GM15510 (cell line): ENCODE data around the gene DYSF.

Experiments
- POLR2A ChIP-seq: IDR thresholded peaks from 3 replicates; pipeline ENCODE4 v1.6.1; 2011; ENCODE audit warnings: borderline replicate concordance; ENCODE audit not compliant: insufficient read length; ENCODE audit errors: extremely low read depth

The DYSF gene

DNA sequence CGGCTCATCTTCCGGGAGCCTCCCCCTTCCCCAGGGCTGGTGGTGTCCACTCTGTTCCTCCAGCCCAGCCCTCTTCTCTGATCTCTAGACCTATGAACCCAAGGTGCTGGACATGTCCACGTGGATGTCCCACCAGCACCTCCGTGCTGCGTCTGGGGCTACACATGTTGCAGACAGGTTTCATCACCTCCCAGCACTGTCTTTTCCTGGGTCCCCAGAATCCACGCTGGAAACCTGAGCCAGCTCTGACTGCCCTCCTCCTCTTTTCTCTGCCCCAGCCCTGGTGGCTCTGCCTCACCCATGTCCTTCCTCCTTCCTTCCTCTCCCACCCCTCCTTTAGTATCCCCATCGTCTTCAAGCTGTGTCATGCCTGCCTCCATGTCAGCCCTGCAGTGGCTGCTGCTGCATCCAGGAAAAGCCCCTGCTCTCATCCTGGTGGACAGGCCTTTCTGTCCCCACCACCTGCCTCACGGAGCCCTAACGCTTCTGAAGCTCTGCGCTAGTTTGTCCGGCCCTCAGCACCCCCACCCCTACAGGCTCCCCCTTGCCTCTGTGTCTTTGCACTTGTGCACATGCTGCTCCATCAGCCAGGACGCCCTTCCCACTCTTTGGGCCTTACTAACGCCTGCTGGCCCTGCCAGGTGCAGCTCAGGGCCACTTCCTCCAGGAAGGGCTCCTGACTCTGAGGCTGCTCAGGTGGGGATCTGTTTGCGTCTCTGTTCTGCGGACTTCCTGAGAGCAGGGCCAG lies 105.9 kb downstream of the DYSF start:
- TF ChIP-seq POLR2A: no peak

DNA sequence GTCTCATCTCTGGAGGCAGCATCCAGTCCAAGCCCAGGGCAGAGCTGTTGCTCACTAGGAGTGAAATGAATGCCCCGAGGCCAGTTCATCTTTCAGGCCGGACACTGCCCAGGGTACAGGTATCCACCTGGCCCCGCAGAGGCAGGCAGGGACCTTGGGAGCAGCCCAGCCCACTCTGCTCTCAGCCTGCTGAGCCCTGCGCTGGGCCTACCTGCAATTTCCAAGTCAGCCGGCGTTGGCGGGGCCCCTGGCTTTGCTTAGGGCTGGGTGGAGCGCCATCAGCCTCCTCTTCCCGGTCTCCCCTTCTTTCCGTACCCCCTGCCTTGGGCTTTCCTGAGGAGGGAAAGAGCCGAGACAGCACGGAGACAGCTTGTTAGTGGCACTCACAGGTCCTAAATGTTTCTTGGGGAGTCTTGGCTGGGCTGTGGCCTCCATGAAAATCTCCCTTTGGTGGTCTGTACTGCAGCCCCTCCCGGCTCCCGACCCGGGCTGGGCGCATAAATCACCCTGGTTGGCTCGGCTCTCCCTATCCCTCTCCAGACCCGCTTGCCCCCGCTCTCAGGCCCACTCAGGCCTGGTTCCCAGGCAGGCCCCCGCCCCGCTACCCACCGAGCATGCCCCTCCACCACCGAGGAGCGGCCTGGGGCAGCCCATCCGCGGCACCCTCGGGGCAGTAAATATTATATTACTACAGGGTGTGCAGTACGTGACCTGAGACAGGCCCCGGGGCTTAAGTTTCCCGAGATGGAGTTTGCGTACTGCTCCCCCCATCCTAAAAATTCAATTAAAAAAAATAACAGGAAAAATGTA lies 106.7 kb downstream of the DYSF start:
- no peak for TF ChIP-seq POLR2A

DNA sequence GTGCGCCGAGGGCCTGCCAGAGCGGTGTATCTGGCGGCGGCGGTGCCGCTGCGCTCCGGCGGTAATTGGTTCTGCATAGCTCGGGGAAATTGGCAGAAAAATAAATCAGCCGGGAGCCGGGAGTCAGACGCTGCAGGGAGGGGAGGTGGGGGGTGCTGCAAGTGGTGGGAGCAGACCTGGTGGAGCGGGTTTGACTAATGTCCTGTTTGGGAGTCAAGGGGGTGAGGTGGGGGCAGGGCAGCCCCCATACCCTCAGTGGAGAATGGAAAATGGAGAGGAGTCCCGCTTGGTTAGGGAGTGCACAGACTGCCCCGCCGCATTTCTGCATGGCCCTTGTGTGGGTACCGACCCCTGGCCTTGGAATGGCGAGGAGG lies 107.3 kb downstream of the DYSF start:
- no peak for TF ChIP-seq POLR2A

DNA sequence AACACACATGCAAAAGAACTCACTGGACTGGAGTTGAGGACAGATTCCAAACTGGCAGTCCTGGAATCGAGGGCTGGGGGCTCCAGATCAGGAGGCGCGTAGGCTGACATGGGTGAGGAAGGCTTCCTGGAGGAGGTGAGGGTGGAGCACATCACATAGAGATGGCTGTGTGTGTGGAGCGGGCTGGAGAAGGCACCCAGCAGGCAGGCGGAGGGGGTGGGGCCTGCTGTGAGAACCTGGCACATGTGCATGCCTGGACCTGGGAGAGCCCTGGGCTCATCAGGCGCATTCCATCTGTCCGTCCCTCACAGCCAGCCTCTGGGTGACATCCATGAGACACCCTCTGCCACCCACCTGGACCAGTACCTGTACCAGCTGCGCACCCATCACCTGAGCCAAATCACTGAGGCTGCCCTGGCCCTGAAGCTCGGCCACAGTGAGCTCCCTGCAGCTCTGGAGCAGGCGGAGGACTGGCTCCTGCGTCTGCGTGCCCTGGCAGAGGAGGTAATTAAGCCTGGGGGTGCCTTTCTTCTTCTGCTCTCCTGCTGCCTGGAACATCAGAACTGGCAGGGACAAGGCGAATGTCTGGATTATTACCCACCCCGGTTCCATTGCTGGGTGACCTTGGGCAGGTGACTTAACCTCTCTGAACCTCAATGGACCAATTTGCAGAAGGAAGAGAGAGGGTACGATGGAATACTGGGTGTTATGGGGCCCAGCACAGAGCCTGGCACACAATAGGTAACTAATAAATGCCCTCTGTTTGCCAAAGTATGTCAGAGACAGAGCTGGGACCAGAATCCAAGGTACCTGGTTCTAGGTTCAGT lies 108.3 kb downstream of the DYSF start:
- TF ChIP-seq POLR2A: no peak

DNA sequence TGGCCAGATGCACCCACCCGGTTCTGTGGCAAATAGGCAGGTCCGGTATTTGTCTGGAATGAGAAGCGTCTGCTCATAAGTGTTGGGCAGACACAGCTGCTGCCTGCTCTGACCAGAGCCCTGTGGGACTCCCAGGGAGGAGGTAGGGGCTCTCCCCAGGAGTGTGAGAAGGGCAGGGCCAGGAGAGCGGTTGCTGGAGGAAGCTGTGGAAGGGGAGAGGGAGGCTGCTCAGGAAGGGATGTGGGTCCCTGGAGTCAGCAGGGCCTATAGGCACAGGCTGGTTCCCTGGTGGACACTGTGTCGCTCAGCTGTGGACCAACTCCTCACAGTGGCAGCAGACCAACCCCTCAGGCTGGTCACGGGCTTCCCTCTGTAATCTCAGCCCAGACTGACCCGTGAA lies 109.2 kb downstream of the DYSF start:
- no peak for TF ChIP-seq POLR2A

DNA sequence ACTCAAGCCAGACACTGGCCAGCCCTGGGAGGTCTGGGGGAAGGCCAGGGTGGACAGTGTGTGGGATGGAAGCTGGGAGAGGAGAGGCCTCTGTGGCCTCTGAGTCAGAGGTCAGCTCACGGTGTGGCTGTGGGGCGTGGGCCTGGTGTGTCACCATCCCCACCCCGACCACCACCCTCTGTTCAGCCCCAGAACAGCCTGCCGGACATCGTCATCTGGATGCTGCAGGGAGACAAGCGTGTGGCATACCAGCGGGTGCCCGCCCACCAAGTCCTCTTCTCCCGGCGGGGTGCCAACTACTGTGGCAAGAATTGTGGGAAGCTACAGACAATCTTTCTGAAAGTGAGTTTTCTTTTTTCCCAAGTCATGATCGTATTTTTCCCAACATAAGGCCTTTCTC lies 110.5 kb downstream of the DYSF start:
- TF ChIP-seq POLR2A: no peak

DNA sequence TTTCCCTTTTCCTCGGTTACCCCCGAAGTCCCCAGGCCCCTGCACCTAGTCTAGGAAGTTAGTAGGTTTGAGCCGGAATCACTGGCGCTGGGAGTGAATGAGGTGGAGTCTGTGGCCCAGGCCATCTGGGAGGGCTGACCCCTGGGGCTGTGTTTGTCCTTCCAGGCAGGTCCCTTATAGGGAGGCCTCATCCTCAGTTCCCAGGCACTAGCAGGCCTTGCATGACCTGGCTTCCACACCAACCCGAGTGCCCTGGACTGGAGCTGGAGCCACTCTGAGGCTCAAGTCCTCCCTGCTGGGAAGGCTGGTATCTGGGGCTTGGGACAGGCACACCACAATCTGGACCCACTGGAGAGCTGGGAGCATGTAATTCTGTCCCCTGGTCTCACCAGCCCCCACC lies 111.0 kb downstream of the DYSF start:
- no peak for TF ChIP-seq POLR2A

DNA sequence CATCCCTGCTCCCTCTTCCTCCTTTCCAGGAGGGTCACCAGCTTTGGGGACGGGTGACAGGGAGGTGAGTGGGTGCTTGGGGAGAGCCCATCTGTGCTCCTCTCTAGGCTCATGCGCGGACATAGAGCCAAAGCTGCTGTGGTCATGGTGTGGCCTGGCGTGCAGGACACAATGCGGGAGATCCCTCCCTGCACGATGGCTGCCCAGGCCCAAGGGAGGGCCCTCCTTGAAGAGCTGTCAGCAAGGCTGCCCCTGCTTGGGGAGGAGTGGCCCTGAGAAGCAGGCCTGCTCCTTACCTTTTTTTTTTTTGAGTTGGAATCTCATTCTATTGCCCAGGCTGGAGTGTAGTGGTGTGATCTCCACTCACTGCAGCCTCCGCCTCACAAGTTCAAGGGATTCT lies 111.4 kb downstream of the DYSF start:
- no peak for TF ChIP-seq POLR2A

DNA sequence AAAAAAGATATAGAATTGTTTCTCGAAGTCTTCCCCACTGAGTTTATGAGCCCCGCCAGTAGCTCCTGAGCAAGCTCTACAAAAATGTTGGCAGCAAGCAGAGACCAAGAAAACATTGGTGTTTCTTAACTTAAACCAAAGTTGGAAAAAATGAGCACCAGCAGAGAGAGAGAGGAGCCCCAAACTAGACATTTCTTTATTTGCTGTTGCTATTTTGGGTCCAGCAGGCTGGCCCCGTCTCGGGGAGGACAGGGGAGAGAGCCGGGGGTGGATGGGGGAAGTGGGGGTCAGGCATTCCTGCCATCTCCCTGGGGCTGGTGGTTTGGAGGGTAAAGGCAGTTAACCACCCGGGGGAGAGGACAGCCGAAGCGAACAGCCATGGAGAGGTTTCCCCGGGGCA lies 113.0 kb downstream of the DYSF start:
- TF ChIP-seq POLR2A: no peak

DNA sequence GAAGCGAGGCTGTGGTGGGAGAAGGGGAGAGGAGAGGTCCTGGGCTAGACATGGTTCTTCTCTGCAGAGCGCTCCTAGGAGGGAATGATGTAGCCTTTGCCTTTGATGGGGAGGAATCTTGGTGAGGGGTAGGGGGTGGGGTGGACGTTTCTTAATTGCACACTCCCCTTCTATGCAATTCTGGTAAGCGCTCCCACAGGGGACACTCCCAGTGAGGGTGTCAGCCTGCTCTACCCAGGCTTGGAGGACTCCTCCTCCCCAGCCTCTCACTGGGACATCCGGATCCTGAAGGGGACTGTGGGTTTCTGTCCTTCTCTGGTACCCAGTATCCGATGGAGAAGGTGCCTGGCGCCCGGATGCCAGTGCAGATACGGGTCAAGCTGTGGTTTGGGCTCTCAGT lies 114.3 kb downstream of the DYSF start:
- no peak for TF ChIP-seq POLR2A

DNA sequence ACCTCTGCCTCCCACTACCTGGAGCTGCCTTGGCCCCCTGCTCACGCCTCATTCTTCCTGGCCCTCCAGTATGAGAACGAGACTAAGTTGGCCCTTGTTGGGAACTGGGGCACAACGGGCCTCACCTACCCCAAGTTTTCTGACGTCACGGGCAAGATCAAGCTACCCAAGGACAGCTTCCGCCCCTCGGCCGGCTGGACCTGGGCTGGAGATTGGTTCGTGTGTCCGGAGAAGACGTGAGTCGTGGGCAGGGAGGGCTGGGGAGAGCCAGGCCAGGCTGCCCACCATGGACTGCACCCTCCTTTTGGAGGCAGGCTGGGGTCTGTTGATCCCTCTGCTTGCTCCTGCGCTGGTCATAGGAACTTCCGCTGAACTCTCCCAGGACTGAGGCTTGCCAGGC lies 114.7 kb downstream of the DYSF start:
- TF ChIP-seq POLR2A: no peak

DNA sequence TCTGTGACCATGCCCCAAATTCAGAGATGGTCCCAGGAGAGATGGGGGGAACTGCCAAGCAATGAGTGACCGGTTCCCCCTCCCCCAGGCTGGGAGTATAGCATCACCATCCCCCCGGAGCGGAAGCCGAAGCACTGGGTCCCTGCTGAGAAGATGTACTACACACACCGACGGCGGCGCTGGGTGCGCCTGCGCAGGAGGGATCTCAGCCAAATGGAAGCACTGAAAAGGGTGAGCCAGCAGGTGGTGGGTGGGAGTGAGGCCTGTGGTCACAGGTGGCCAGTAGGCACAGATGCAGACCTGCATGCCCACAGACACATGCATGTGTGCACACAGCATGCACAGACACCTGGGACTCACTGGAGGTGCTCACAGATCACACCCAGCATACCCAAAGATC lies 117.2 kb downstream of the DYSF start:
- TF ChIP-seq POLR2A: no peak

DNA sequence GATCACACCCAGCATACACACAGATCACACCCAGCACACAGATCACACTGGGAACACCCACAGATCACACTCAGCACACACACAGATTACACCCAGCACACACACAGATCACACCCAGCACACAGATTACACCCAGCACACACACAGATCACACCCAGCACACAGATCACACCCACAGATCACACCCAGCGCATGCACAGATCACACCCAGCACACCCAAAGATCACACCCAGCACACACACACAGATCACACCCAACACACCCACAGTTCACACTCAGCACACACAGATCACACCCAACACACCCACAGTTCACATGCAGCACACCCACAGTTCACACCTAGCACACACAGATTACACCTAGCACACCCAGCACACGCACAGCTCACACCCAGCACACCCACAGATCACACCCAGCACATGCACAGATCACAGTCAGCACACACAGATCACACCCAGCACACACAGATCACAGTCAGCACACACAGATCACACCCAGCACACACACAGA lies 117.6 kb downstream of the DYSF start:
- TF ChIP-seq POLR2A: no peak

DNA sequence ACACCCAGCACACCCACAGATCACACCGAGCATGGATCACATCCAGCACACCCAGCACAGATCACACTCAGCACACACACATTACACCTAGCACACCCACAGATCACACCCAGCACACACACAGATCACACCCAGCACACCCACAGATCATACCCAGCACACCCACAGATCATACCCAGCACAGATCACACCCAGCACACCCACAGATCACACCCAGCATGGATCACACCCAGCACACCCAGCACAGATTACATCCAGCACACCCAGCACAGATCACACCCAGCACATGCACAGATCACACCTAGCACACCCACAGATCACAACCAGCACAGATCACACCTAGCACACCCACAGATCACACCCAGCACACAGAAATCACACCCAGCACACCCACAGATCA lies 118.6 kb downstream of the DYSF start:
- no peak for TF ChIP-seq POLR2A

DNA sequence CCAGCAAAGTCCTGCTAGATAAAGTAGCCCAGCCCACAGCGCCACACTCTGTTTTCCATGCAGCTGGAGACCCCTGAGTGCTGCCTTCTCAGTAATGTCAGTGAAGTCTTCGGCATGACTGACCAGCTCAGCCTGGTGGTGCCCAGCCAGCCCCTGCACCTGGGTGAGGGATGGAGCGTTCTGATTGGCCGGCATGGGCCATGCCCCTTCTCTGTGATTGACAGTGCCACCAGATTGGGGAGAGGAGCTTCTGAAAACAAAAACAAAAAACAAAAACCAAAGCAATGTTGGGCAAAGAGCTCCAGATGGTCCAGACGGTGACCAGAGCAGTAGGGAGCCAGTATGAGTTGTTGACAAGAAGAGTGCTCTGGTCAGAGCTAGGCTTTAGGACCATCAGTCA lies 122.6 kb downstream of the DYSF start:
- TF ChIP-seq POLR2A: no peak
